Gastrocnemius medialis (tissue), 4 donors: Measurements from ENCODE around the gene PLRG1. TPM values are rescaled to one million over a fixed set of nuclear protein-coding genes. Genes with fewer than 3 reads are reported as not detected.

Source experiments
- ATAC-seq, 2 donors: fragments of 150-250 bp; one replicate each; pipeline ENCODE4 v1.9.1; 2016
- DNase-seq, 2 donors: peaks; one replicate each; pipeline ENCODE4 v3.0.0-alpha.2; 2019
- H3K27ac ChIP-seq, 4 donors: fragments of 200-600 bp; sonication (generic); 1 replicate in 1 of 4; 2 replicates in 3 of 4; pipeline ENCODE4 v1.5.1; 2016 to 2018; ENCODE audit warnings: mild to moderate bottlenecking in 2 of 4, moderate library complexity in 1 of 4
- H3K27me3 ChIP-seq, 3 donors: fragments of 200-600 bp; sonication (generic) in 2 of 3; 1 replicate in 1 of 3; 2 replicates in 2 of 3; pipeline versions ENCODE4 v1.5.1 to v1.6.0; 2016 to 2019; ENCODE audit warnings: mild to moderate bottlenecking in 1 of 3, moderate library complexity in 1 of 3
- H3K36me3 ChIP-seq, 2 donors: fragments of 200-600 bp; sonication (generic) in 1 of 2; one replicate each; pipeline ENCODE4 v1.5.1; 2017 to 2018
- H3K4me1 ChIP-seq, 2 donors: fragments of 200-600 bp; sonication (generic) in 1 of 2; one replicate each; pipeline ENCODE4 v1.5.1; 2016 to 2017; ENCODE audit warnings: mild to moderate bottlenecking in 2 of 2
- H3K4me3 ChIP-seq, 4 donors: fragments of 200-600 bp; sonication (generic) in 3 of 4; 1 replicate in 1 of 4; 2 replicates in 3 of 4; pipeline ENCODE4 v1.5.1; 2016 to 2019; ENCODE audit warnings: mild to moderate bottlenecking in 2 of 4
- H3K9me3 ChIP-seq, 3 donors: fragments of 200-600 bp; sonication (generic) in 2 of 3; 1 replicate in 1 of 3; 2 replicates in 2 of 3; pipeline ENCODE4 v1.5.1; 2016 to 2019
- POLR2A ChIP-seq, 2 donors: fragments of 450-650 bp; IDR thresholded peaks; one replicate each; pipeline ENCODE4 v1.6.1; 2017; ENCODE audit warnings: antibody characterized with exemption in 2 of 2, mild to moderate bottlenecking in 2 of 2, moderate library complexity in 2 of 2
- in situ Hi-C, 4 donors: fragments of 200-750 bp; cut with MboI; loops; one replicate each; pipeline versions ENCODE4 v1.15.0 to v1.8.0; 2017; ENCODE audit warnings: low sequenced_read_pairs in 4 of 4
- intact Hi-C: fragments of 100-400 bp; cut with DNase I; formaldehyde crosslinking; loops from one replicate; pipeline ENCODE4 v1.15.1; 2023; ENCODE audit warnings: low total_unique reads
- total RNA-seq, 4 donors: library from RNA; depleted of rRNA; stranded (reverse); fragments of >200 nt; gene quantifications; one replicate each; pipeline versions ENCODE4 v1.1.0 to v1.2.3, GENCODE V29; 2016
- TF ChIP-seq, protein P1 (sequence below), 5 experiments: fragments of 450-650 bp in 3 of 5; fragments of 200-600 bp in 2 of 5; sonication (generic) in 2 of 5; IDR thresholded peaks in 4 of 5; conservative IDR thresholded peaks in 1 of 5; 1 replicate in 4 of 5; 2 replicates in 1 of 5; pipeline ENCODE4 v1.5.1; 2016 to 2019; ENCODE audit warnings: antibody characterized with exemption in 5 of 5, mild to moderate bottlenecking in 3 of 5, moderate library complexity in 3 of 5

PLRG1 gene
- total RNA-seq, 4 donors from 2014 or later = 30.7 to 41.3 (median 35.4) TPM

GRCh38 chr4:154574311-154574710, 24.1 kb upstream of the PLRG1 start:
- no peaks in the 10 kb centered on the region for H3K4me1 ChIP-seq
- H3K4me3 ChIP-seq = no peak overlapping the region
- H3K36me3 ChIP-seq = no peaks in the 10 kb centered on the region
- no peaks in the 10 kb centered on the region for H3K27me3 ChIP-seq
- ATAC-seq (no peak), DNase-seq (no peak)
- in situ Hi-C loops (loop anchor here in 1 of 4 donors (25.0 kb wide), 1 partner anchor 788 kb away; no protein-coding TSS in a partner anchor), intact Hi-C loops (no loop called here)
- H3K9me3 ChIP-seq = no peaks in the 10 kb centered on the region
- H3K27ac ChIP-seq = no peak overlapping the region
- TF ChIP-seq, protein P1, sequence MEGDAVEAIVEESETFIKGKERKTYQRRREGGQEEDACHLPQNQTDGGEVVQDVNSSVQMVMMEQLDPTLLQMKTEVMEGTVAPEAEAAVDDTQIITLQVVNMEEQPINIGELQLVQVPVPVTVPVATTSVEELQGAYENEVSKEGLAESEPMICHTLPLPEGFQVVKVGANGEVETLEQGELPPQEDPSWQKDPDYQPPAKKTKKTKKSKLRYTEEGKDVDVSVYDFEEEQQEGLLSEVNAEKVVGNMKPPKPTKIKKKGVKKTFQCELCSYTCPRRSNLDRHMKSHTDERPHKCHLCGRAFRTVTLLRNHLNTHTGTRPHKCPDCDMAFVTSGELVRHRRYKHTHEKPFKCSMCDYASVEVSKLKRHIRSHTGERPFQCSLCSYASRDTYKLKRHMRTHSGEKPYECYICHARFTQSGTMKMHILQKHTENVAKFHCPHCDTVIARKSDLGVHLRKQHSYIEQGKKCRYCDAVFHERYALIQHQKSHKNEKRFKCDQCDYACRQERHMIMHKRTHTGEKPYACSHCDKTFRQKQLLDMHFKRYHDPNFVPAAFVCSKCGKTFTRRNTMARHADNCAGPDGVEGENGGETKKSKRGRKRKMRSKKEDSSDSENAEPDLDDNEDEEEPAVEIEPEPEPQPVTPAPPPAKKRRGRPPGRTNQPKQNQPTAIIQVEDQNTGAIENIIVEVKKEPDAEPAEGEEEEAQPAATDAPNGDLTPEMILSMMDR (IDR thresholded peaks at IDR 0.05 in 4 of 5, conservative IDR thresholded peaks at IDR 0.05 in 1 of 5) = no peak
- TF ChIP-seq POLR2A (IDR thresholded peaks at IDR 0.05) = no peak

DNA sequence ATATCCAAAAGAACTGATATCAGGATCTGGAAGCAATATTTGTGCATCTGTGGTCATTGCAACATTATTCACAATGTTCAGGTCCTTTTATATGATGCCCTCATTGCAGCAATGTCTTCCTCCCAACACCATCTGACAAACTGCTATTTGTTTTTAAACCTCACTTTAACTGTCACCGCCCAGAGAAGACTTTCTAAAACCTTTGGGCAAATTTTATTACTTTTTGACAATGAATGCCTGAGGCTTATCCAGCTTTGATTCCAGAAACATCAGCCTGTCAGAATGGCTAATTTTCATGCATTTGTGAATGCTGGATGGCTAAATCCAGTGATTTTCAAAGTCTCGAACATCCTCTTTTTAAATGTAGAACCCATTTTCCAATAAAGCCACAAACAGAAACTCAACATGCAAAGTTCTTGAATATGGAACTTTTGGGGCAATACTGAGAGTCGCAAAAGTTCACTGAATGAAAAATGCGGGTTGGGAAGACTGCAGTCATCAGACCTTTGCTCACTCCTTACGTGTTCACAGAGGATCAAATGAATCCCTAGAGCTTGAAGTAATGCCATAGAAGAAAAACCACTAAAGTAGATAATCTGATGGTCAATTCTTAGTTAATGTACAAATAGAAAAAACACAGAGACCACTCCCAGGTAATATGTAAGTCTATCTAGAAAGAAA, 23.1 kb upstream of the PLRG1 start:
- DNase-seq (no peak), ATAC-seq (no peak)
- Histone ChIP-seq H3K27ac (no peak overlapping the region), H3K4me1 (no peaks in the 10 kb centered on the region), H3K4me3 (no peak overlapping the region), H3K9me3 (no peaks in the 10 kb centered on the region), H3K27me3 (no peaks in the 10 kb centered on the region), H3K36me3 (no peaks in the 10 kb centered on the region)
- TF ChIP-seq, protein P1 (IDR thresholded peaks at IDR 0.05 in 4 of 5, conservative IDR thresholded peaks at IDR 0.05 in 1 of 5) = no peak
- TF ChIP-seq POLR2A (IDR thresholded peaks at IDR 0.05) = no peak
- intact Hi-C loops = no loop called here
- in situ Hi-C loops = loop anchor here in 1 of 4 donors (25.0 kb wide), 1 partner anchor 789 kb away; no protein-coding TSS in a partner anchor

DNA sequence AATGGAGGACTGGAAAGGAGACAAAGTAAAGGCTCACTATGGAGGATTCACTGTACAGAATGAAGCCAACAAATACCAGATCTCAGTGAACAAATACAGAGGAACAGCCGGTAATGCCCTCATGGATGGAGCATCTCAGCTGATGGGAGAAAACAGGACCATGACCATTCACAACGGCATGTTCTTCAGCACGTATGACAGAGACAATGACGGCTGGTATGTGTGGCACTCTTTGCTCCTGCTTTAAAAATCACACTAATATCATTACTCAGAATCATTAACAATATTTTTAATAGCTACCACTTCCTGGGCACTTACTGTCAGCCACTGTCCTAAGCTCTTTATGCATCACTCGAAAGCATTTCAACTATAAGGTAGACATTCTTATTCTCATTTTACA, 19.4 kb upstream of the PLRG1 start:
- Histone ChIP-seq H3K4me3 (no peak overlapping the region), H3K4me1 (no peaks in the 10 kb centered on the region), H3K9me3 (no peaks in the 10 kb centered on the region), H3K27me3 (no peaks in the 10 kb centered on the region), H3K27ac (no peak overlapping the region), H3K36me3 (no peaks in the 10 kb centered on the region)
- DNase-seq (no peak), ATAC-seq (no peak)
- TF ChIP-seq POLR2A (IDR thresholded peaks at IDR 0.05) = no peak
- TF ChIP-seq, protein P1 (IDR thresholded peaks at IDR 0.05 in 4 of 5, conservative IDR thresholded peaks at IDR 0.05 in 1 of 5) = no peak
- intact Hi-C loops (no loop called here), in situ Hi-C loops (loop anchor here in 1 of 4 donors (25.0 kb wide), 1 partner anchor 793 kb away; no protein-coding TSS in a partner anchor)

GRCh38 chr4:154569028-154569427, 18.8 kb upstream of the PLRG1 start:
- no peak for TF ChIP-seq POLR2A (IDR thresholded peaks at IDR 0.05)
- TF ChIP-seq, protein P1 (IDR thresholded peaks at IDR 0.05 in 4 of 5, conservative IDR thresholded peaks at IDR 0.05 in 1 of 5) = no peak
- Histone ChIP-seq H3K4me1 (no peaks in the 10 kb centered on the region), H3K27me3 (no peaks in the 10 kb centered on the region), H3K4me3 (no peak overlapping the region), H3K36me3 (no peaks in the 10 kb centered on the region), H3K9me3 (no peaks in the 10 kb centered on the region), H3K27ac (no peak overlapping the region)
- in situ Hi-C loops (loop anchor here in 1 of 4 donors (25.0 kb wide), 1 partner anchor 793 kb away; no protein-coding TSS in a partner anchor), intact Hi-C loops (no loop called here)
- ATAC-seq (no peak), DNase-seq (no peak)
